HG03521 (cell line): ENCODE measurements around the gene ST7.

ENCODE experiments used
- ATAC-seq: cut with Tn5 transposase; IDR thresholded peaks from one replicate; pipeline ENCODE4 v1.9.1; 2021; ENCODE audit warnings: mild to moderate bottlenecking, moderate library complexity; ENCODE audit not compliant: unreplicated experiment

The ST7 gene

DNA sequence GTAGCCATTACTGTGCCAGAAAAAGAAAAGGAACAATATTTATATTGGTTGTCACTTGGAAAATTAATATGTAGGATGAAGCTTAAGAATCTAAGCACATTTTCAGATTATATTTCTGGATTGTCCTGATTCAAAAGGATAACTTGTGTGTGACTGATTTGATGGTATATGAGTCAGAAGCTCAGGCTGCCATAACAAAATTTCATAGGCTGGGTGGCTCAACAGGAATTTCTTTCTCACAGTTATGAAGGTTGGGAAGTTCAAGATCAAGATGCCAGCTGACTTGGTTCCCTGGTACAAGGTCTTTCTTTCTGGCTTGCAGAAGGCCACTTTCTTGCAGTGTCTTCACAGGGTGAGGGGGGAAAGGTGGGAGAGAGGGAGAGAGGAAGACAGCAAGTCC, 108.5 kb downstream of the ST7 start:
- no peak for ATAC-seq

DNA sequence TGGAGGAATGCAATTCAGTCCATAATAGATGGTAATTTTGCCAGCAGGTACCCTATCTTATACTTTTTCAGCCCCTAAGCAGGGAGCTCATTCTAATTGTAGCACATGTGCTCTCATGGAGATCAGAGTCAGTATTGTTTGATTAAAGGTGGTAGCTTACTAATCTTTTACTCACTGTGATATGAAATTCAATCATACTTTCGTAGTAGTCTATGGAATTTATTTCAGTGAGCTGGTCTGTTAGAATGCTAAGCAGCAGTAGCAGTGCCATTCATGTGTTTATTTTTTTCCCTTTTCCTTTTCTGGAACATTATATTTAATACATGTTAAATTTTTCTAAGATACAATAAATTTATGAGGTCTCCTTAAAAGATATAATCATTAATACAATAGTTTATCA, 109.0 kb downstream of the ST7 start:
- ATAC-seq, result no peak

DNA sequence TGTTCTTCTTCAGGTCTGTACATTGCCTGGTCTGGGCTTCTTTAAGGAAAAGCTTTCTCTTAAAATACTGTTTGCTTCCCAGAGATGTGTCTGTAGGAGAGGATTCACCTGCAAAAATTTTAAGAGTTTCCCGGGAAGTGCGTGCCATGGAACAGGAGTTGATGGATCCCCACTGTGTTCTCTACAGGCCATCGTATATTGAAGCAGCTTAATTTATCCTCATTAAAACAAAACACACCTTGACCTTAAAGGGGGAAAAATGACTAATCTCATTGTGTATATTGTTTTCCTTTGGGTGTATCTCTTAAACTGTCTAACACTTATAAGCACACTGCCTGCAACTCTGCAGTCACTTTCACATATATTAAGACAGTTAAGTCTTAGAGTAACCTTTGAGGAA, 111.4 kb downstream of the ST7 start:
- no peak for ATAC-seq

DNA sequence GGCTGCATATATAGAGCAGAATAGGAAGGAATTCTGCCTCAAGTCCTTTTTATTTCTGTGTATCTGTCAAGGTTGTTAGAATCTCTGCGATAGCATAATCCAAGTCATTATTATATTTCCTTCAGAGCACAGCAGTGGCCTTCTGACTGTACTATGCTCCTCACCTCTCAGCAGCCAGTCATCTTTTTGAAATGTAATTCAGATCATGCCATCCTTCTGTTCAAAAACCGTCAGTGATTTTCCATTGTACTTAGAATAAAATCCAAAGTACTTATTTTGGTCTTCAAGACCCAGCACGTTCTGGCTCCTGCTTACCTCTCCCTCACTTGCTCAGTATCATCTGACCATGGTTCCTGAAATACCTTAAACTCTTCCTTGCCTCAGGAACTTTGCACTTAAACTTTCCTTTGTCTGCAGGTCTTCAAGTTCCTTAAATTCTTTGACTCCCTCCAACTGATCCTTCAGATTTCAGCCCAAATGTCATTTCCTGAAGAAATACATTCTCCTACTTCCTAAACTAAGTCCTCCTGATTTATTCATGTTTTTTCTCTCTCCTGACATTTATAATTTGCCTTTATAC, 112.4 kb downstream of the ST7 start:
- ATAC-seq, result no peak

DNA sequence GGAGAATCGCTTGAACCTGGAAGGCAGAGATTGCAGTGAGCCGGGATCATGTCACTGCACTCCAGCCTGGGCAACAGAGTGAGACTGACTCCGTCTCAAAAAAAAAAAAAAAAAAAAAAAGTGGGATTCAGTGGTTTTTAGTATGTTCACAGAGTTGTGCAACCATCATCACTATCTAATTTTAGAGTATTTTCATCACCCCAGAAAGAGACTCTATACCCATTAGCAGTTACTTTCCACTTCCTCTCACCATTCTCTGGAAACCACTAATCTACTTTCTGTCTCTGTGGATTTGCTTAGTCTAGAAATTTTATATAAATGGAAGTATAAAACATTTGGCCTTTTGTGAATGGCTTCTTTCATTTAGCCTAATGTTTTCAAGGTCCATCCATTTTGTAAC, 113.4 kb downstream of the ST7 start:
- ATAC-seq, result no peak

DNA sequence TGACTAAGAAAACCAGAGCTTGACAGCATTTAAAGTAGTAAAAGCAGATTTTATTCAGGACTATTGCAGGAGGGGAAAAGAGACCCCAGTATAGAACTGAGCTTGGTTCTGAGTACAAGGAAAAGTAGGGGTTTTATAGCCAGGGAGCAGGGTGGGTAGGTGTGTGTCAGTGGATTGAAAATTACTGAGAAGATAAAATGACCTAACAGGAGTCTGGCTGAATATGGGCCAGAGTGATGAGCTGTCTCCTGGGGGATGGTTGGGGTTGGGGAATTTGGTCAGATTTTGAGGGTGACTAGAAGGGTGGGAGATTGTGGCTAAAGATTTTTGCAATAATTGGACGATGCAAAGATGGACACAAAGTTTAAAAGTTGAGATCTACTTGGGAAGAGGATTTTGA, 114.0 kb downstream of the ST7 start:
- no peak for ATAC-seq

DNA sequence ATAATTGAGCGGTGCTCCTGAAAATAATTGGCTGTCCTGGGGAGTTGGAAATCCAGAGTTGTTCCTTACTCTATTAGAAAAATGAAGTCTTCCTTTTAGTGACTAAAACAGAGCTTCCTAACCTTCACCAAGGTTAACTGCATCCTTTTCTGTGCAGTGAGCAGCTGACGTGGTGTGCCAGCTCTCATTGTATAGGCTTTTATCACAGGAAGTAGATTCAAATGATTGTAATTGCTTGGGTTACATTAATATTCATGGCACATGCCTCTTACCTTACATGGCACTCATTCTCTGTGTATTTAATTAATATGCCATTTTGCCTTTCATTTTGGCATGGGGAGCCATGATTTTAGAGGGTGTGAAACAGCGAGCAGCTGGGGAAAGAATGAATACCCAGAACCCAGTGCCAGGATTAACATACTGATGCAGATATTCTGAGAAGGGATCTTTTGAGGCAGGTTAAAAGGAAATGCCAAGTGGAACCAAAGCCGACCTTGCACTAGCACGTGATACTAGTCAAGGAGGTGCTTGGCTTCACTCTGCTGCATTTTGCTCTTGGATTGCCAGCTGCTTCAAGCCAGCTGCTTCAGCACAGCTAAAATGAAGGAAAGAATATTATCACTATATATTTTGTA, 115.3 kb downstream of the ST7 start:
- ATAC-seq, result no peak

DNA sequence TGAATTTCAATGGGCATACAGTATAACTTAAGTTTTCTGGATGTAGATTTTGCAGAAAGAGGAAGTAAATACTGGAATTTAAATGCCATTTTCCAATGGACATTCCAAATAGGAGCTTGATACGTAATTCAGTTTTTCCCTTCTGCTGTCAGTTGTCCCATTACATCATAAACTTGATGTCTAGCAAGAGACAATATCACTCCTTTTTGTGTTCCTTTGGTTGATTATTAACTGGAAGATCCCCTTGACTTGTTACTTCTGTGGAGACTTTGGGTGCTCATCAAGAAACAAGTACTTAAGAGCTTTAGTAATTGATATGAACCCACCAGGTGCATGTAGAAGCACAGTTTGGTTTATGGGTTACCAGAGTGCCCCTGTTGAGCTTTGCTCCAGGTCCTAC, 116.1 kb downstream of the ST7 start:
- no peak for ATAC-seq

DNA sequence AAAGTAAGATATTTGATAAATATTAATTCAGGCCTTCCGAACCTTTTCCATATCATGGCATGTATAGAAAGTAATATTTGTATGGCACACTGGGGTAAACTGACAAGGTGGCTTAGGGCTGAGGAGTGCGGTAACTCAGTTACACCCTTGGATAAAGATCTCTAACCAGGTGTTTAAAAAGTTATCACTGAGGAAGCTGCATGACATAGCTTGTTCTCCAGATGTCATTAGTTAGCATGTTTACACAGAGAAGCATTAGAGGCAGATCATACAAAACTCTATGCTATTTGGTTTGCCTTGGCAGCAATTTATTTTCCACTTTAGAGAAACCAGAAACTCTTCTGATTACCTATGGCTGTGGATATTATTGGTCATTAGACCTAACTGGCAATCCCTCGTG, 118.2 kb downstream of the ST7 start:
- no peak for ATAC-seq

DNA sequence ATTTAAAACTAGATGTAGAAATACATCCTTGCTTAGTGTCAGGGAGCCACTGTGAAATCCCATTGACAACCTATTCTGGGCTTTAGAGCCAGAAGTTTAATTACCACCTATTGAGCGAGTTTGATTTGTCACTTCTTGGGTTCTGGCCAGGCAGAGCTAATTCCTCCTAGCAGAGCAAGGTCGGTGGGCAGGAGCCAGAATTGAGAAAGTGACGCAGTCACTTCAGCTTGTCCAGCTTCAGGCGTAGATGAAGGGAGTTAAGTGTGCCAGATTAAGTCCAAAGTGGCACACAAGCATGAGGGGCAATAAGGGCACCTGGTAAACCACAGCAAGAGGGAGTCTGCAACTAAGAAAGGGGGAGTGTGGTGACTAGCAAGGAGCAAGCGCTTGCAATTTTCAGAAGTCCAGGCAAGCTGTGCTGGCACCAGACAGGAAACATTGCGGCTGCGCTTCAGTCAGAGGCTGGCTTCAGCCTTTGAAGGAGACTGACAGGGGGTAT, 119.4 kb downstream of the ST7 start:
- ATAC-seq, result no peak

DNA sequence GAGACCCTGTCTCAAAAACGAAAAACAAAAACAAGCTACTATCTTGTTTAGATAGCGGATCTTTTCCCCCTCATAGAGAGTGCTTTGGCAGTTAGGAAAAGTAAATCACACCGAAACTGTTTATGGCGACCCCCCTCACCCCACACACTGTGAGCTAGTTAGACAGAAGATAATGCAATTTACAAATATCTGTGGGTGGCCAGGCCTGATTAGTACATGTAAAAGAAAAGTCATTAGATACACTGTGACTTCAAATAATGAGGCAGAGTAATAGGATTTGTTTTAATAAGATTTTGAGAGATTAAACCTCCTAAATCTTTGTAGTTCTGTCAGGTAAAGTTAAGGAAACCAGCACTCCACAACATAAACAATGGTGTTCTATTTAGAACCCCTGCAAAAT, 121.1 kb downstream of the ST7 start:
- no peak for ATAC-seq

DNA sequence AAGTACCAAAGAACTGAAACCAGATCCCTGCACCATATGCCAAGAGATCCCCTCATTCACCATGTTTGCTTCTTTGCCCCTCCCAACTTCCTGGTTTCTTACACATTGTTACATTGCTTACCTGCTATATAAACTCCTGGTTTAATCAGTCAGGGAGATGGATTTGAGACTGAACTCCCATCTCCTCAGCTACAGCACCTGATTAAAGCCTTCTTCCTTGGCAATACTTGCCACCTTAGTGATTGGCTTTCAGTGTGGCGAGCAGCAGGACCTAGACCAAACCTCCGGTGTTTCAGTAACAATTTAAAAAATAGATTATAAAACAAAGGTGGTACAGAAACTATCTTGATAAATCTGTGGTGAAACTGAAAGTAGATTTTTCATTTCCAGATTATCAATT, 122.6 kb downstream of the ST7 start:
- no peak for ATAC-seq

DNA sequence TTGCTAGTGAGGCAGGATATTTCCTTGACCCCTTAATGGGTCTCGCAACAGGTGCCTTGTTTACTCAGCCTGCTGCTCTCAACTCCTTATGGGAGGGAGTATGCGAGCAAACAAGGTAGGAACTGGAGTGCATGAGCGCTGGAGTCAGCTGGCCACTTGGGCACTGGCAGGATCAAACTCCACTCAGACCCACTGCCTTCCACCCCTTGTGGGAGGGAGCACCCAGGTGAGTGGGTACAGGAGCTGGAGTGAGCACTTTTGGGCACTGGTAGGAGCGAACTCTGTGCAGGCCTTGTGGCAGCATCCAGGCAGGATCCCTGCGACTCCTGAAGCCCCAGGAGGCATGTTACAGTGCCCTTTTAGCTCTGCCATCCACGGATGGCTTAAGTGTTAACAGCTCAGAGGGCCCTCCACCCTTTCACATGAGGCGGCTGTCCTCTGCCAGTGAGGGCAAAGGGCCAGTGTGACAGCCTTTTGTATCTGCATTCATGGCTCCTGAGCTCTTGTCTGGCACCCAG, 123.2 kb downstream of the ST7 start:
- no peak for ATAC-seq

DNA sequence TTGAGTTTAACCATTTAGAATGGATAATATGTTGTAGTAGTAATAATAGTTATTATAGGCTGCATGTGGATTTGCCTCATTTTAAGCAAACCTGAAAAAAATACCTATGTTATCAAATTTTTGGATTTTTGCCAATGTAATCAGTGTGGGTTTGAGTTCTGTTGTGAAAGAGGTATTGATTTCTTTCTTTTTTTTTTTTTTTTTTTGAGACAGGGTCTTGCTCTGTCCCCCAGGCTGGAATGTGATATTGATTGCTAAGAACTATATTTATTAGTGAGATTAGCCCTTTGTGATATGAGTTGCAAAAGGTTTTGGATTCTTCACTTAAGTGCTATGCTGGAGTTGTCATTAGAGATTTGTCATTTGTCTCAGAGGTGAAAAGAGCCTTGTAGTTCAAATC, 124.4 kb downstream of the ST7 start:
- ATAC-seq, result no peak

DNA sequence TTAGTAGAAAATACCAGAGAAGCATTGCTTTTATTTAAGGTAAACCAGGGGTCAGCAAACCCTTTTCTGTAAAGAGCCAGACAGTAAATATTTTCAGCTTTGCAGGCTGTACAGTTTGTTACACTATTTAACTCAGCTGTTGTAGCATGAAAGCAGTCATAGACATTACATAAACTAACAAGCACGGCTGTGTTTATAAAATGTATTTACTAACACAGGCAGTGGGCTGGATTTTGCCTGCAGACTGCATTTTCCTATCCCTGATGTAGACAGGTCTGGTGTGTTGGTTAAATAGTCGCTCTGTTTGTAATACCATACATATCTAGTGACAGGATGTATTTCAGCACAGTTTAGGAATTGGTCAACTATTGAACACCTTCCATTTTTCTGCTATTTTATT, 129.3 kb downstream of the ST7 start:
- ATAC-seq, result no peak

DNA sequence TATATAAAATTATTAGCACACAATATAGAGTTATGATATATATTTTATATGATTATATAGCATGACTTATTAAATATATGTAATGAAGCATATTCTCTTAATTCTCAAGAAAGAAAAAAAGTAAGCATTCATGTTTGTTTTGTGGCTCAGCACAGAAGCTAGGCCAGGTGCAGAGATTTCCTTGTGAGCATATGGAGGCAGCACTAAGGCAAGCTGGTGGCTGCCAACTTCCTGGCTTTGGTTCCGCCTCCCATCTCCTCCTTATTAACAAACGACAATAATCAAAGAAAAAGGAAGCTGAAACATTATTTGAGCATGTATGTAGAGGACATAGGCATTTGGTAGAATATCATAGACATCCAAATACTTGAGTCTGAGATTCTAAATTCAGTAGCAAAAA, 130.3 kb downstream of the ST7 start:
- ATAC-seq, result no peak

DNA sequence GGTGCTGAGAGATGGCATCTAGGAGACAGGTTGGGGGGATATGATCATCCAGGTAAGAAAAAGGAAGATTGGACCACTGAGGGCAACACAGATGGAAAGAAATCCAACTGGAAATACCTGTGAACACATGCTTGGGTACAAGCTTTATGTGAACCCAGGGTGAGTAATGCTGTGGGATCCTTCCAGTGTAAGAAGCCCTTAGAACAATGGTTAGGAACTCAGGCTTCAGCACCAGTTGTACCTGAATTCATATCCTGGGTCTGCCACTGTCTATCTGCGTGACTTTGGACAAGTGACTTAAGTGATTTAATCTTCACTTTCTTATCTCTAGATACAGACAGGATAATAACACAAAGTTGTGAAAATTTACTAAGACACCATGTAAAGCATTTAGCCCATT, 131.0 kb downstream of the ST7 start:
- no peak for ATAC-seq

DNA sequence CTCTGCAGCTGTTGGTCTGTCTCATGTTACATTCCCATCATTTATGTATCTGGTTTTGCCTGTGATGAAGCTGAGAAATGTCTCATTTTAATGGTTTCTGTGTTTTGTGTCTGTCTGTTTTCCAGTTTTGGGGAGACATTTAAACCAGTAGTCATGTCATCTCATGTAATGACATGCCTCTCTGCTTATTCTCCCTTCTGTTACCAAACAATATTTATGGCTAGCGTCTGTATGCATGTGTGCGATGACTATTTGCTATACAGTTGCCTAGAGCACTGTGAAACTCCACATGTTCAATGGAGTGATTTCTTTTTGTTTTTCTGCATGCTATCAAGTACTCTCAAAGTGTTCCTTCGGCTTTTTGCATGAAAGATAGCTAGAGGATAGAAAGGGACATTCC, 132.0 kb downstream of the ST7 start:
- no peak for ATAC-seq

DNA sequence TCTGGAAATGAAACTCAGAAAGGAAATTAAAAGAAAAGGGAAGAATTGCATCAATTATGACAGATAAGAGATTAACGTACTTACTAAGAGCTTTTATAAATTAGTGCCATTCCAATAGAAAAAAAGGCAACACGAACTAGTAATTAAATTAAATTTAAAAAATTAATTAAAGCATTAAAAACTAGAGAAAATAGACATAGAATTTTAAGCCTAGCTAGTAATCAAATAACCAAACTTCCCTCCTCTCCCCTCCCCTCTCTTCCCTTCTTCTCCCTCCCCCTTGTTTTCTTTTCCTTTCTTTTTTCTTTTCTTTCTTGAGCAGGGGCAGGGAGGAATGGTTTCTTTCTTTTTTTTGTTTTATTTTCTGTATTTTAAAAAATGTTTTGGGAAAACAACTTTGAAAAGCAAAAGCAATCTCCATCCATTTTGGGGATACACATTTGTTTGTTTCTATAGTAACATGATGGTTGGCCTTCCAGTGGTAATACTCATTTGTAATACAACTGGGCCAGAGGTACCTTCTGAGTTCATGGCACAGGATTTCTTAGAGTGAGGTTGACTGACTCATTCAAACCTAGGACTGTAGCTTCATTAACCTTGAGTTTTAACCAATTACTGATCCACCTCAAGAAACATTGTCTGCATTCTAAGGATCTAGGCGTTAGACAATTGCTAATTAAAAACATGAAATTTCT, 132.6 kb downstream of the ST7 start:
- no peak for ATAC-seq

DNA sequence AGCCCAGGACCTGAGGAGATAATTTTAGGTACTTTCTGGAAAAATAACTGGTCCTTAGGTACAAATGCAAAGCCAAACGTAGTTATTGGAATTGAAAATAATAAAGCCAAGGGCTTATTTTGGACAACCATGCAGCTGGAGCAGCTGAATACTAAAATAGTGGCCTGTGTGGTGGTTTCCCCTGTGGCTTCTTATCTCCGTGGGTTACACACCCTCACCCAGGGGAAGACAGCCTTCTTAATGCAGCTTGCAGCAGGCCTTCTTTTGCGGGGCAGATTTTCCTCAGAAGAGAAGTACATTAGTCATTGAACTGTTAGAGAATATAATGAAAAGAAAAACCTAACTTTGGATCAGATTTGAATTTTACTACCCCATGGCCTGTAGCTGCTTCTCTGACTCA, 133.5 kb downstream of the ST7 start:
- ATAC-seq, result no peak

DNA sequence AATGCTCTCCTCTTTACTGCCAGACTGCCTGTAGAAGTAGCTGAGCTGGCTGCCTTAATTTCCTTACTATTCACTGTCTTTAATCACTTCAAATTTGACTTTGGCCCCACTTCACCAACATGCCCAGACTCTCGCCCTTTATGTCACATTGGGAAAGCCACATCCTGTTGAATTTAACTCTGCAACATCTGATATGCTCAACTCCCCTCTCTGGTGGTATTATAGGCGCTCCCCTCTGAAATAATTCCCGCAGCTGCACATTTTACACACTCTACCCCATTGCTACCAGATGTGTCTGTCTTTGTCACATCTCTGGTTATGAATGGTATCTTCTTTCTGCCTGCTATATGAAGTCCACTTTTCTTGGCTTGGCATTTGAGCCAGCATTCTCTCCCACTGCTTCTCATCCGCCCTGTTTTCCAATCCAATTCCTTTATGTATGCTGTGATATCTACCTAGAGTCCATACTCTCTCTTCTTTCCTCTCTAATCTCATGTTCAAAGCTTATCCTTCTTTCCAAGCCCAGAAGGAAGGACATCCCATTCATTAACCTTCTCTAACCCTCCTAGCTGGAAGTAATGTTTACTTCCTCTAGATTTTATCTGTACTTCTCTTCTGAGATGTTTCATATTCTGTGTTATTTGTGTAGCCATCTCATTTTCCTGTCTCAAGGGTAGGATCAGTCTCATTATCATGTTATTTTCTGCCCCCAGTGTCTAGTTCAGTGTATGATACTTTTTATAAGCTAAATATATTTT, 134.5 kb downstream of the ST7 start:
- ATAC-seq, result no peak
